Pulmonary artery endothelial cell (primary cell): ENCODE results near the gene C1orf50. TPM values are rescaled to one million over a fixed set of nuclear protein-coding genes. Genes with fewer than 3 reads are reported as not detected.

Experiments used
- DNase-seq: peaks from one replicate; pipeline ENCODE4 v3.0.0-alpha.2; 2011; ENCODE audit warnings: low read depth, low spot score
- total RNA-seq: library from RNA; depleted of rRNA; stranded (reverse); fragments of >200 nt; gene quantifications from 2 replicates; pipeline ENCODE4 v1.2.3, GENCODE V29; 2014

Gene C1orf50
- total RNA-seq, 1 donor from 2014 or later = 2.6 TPM

DNA sequence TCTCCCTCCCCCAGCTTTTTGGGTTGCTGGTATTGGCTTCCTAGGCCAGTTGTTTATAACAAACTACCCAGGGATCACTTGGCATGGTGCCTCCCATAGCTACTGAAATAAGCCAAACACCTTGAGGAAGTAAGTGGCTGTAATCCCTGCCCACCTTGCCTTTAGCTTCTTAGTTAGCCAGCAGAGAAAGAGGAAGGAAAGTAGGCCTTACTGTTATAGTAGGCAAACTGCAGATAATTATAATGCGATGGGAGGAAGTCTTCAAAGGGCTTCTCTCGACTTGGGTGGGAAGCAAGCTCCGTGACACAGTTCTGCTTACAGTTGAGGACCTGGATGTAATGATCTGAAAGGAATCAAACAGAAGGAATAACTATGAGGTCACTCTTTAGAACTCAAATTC is 8.4 kb upstream of the C1orf50 start:
- no peak for DNase-seq

DNA sequence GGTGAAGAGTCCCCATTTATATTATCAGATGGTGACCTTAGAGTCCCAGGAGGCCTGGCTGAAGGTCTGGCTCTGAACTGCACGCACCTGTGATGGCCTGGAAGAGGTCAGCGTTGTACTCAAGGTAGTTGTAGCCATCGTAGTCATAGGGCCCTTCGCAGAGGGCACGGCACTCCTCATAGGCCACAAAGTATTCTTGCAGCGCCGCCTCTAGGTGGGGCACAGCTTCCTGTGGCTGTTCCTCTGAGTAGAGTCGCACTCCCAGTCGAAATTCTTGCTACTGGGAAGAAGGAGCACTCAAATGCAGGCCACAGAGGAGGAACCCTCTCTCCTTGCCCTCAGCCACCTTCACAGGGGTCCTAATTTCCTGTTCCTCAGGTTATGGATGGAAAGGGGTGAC is 7.9 kb upstream of the C1orf50 start:
- no peak for DNase-seq

DNA sequence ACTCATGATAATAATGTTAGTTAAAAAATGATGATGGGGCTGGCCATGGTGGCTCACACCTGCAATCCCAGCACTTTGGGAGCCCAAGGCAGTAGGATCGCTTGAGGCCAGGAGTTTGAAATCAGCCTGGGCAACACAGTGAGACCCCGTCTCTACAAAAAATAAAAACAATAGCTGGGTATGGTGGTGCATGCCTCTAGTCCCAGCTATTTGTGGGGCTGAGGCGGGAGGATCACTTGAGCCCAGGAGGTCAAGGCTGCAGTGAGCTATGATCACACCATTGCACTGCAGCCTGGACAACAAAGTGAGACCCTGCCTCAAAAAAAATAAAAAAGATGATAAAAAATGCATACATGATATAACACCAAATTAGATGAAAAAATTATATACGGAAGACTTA is 5.5 kb upstream of the C1orf50 start:
- no peak for DNase-seq

DNA sequence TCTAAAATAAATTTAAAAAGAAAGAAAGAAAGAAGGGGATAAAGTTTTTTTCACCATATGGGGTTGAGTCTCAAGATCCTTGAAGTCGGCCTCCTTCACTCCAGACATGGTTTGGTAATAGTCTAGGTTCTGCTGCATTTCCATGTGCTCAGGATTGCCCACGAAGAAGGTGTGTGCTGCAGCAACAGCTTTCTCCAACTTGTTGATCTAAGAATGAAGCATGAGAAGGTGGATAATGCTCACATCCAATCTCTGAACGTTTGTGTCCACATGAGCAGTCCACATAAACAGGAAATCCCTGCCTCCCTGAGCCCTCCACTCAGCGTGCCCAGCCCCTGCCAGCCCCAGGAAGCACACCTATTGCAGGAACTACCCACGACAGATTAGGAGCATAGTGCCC is 4.8 kb upstream of the C1orf50 start:
- DNase-seq = no peak

DNA sequence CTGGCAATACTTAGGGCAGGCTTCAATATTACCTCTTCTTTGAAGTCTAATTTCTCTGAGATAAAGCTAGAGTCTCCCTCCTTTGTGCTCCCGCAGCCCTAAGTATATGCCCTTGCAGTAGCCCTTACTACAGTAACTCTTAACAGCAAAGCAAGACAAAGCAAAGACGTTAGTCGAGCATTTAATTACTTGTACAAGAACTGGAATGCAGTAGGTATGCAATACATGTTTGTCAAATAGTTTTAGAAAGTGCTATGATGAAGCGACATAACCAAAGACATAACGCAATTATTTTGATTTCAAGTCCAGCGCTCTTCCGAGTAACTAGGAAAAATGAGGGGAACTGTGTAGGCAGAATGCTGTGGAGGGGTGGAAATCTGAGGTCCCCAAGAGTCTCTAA is 1.8 kb upstream of the C1orf50 start:
- no peak for DNase-seq

DNA sequence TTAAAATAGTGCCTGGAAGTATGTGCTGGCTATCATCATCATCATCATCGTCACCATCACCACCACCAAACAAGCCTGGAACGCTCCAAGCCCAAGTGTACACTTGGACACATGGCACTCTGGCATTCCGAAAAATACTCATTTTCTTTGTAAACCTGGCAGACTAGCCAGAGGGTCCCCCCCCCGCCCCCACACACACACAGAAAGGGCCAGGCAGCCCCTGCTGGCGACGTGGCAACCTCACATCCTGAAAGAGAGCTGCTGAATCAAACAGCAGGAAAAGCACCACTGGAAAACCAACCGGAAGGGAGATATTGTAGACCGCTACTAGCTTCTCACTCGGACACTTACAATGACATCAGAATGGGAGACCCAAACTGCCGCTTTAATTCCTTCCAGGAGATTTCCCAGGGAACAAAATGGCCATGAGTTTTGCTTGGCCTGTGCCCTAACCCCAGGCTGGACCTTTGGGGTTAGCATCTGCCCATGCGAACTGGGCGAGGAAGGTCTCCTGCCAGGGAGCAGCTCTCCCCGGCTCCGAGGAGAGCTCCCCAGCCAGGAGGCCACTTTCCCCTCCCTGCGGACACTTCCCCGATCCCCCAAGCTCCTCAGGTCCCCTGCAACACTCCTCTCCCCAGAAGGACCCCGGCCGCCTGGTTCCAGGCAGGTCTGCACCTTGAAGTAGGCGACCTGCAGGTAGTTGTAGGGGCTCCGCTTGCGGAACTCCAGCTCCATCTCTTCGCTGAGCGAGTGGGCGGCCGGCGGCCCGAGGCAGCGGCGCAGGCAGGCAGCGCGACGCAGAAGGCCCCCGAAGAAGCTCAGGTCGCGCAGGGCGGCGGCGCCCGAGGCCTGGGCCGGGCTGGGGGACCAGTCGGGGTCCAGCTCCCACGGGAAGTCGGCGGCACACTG is 963 bp upstream of the C1orf50 start:
- DNase-seq = peak; percentile 40

DNA sequence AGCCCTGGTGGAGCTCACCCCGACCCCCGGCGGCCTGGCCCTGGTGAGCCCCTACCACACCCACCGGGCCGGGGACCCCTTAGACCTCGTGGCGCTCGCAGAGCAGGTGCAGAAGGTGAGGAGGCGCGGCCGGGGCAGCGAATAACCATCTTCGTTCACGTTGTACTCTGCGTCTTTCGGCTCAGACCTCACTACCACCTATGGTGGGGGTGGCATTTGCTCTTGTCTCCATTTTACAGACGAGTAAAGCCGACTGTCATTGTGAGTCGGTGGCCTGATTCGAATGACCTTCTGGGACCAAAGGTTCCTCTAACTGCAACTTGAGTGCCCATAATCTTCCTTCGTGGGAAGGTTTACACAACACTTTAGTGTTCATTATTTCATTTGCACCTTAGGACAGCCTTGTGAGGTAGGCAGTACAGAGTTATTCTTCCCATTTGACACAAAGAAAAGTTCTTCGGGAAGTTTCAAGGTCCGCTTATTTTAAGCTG is 506 bp downstream of the C1orf50 start:
- DNase-seq = no peak

DNA sequence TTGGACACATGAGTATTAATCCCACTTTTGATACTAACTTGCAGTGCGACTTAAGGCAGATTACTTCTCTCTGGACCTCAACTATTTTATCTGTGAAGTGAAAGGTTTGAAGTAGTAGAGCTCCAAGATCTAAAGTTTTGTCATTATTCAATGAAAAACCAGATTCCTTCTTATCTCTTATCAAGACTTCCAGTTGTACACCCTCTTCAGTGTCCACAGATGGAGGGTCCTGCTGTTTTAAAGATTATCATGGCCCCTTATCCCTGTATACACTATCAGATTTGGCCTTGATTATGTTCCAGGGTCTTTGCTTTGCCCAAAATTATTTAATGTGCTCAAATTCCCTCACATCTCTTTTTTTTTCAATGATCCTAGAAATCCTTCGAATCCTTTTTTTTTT is 1.1 kb downstream of the C1orf50 start:
- DNase-seq = no peak

DNA sequence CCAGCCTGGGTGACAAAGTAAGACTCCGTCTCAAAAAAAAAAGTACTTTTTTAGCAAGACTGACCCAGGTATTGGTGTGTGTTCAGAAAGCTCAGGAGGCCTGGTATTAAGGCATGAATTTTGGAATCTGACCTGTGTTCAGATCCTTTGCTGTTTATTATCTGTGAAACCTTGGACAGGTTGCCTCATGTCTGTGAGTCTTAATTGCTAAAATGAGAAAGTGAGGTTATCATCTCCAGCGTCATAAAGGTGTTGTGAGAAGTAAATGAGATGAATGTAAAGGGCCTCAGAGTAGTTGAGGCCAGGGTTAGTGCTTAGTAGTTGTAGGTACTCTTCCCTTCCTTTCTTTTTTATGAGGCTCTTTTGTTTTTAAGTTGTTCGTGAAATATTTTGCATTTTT is 2.8 kb downstream of the C1orf50 start:
- no peak for DNase-seq

DNA sequence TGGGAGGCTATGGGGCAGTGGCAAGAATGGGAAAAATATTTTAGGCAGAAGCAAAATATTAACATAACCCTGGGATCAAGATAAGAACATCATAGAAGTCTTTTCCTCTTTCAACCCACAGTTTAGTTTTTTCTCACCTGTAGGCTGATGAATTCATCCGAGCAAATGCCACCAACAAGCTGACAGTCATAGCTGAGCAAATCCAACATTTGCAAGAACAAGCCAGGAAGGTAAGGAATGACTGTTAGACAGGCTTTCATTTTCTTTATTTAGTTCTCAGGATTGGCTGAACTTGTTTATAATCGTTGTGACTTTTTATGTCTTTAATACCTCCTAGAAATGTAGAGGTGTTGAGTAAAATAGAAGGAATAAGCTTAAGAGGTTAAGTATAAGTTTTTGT is 6.4 kb downstream of the C1orf50 start:
- DNase-seq = no peak

DNA sequence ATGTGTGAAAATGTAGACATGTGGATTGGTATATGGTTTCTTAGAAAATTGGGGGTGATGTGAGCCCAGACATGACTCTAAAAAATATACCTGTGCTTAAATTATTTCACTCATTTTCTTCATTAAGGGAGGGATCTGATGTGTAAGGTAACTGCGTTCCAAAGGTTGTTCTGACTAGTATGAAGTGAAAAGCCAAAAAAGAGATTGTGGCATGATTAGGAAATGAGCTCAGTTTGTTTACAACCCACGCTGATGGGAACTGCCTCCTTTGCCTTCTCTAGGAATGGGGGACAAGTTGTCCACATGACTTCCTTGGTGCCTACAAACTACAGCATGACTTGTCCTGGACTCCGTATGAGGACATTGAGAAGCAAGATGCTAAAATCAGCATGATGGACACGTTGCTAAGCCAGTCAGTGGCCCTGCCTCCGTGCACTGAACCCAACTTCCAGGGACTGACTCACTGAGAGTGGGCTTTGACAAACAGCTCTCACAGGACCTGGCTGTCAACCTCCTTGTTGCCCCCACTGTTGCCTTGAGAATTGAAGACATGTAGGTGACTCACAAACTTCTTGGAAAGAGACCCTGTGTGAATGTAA is 8.0 kb downstream of the C1orf50 start:
- no peak for DNase-seq

DNA sequence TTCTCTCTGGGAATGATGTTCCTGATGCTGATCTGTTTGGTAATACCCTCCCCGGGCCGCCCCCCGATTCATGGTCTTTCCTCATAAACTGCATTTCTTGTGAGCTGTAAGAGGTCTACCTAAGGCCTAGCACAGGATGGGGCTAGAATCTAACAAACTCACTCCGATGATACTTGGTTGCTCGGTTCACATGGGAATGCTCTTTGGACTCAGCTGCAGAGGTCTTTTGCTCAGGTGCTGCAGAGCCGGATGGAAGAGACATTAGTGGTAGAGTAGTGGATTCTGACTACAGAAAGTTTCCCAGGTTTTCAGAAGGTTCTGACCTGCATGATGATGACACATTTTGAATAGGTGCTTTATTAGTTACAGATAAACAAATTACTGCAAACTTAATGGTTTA is 9.5 kb downstream of the C1orf50 start:
- DNase-seq = no peak

DNA sequence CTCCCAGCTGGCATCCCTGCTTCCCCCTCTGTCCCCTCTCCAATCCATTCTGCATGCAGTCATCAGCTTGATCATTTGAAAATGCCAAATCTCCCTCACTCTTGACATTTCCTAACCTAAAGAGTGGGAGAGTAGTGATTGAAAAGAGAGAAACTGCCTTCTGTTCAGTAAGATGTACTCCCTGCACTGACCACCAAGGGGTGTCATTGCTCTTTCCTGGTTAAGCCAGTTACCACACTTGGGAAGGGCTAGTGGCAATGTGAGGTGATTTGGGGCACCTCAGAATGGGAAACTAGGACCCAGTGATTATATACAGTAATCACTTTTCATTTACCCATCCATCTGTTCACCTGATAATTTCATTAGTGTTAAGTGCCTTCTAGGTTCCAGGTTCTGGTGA is 10.8 kb downstream of the C1orf50 start:
- no peak for DNase-seq

DNA sequence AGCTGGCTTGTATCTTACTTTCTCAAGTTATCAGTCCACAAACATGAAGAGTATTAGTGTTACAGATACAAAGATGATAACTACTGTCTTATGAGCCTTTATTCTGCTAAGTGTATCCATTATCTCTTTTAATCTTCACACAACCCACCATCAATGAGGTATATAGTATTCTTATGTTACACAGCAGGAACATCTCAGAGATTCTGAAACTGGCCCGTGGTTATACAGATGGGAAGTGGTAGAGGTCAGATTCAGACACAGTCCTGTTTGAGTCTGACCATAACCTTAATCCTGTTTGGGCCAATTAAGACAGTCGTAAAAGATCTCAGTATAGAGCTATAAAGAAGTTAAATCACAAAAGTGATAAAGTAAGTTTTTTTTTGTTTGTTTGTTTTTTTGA is 12.7 kb downstream of the C1orf50 start:
- no peak for DNase-seq

DNA sequence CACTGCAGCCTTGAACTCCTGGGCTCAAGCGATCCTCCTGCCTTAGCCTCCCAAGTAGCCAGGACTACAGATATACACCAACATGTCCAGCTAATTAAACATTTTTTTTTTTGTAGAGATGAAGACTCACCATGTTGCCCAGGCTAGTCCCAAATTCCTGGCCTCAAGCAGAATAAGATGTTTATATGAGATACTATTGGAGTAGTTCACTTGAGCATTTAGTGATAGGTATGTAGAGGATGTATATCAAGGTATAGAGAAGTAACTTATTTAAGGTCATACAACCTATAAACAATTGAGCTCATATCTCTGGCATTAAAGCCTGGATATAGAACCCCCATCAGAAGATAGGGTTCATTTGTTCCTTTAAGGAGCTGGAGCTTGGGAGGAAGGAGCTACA is 13.1 kb downstream of the C1orf50 start:
- no peak for DNase-seq

DNA sequence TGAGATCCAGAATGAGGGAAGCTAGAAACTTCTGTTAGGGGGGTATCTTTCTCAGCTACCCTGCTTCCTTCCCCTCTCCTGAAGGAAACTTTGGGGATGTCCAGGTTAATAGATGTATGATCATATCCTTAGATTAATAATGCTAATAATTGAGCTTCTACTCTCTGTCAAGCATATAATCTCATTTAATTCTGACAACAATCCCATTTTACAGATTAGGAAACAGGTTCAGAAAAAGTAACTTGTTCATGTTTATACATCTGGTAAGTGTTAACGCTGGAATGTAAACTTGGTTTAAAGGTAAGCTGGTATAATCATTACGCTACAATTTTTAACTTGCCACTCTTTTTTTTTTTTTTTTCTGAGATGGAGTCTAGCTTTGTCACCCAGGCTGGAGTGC is 16.0 kb downstream of the C1orf50 start:
- no peak for DNase-seq

DNA sequence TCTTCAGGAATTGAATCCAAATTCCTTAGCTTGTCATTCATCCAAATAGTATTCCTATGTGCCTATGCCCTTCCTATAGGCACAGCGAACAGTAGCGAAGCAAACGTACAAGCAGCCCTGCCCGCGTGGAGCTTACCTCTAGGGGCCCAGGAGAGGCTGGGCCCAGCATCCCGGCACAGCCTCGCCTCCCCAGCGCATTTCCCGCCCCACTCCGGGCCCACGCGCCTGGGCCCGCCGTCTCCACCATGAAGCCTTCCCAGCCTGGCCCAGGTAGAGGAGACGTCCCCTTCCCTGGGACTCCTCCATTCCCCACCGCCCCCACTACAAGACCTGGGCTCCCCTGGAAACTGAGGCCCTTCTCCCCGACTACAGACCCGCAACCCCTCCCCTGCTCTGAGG is 17.5 kb downstream of the C1orf50 start:
- no peak for DNase-seq

DNA sequence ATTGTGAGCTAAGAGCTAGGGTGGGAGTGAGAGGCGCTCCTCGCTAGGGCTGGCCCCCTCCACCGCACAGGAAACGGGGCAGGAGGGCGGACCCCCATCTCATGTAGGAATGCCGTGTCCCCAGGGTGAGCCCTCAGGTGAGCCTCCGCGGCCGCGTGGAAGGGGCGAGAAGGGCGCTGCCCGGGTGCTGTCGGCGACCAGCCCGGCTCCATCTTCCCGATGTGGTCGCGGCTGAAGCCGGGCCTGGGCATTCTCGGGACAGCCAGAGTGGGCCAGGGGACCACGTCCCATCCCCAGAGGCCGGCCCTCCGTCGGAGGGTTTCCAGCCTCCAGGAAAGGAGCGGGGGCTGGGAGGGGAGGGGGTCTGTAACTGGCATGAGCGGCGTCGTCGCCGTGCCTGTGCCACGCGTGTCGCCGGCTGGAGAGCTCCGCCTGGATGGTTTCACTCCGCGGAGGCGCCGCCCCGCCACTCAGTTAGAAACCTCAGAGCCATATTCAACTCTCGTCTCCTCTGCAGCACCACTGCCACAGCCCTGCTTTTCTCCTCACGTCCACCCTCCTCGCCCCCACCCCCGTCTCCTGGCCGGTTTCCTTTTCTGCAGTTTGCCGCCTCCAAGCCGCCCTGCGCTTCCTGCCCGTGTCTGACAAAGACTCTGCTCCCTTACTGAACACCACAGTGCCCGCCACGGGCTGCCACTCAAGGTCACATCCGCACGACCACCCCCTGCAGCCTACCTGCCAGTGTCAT is 18.1 kb downstream of the C1orf50 start, which contains the start of gene TMEM269:
TSS of gene TMEM269 (plus strand) at position 46 of the 748 bp plus-strand sequence. CDS start 4,903 bp downstream, outside the sequence.
- DNase-seq = no peak

DNA sequence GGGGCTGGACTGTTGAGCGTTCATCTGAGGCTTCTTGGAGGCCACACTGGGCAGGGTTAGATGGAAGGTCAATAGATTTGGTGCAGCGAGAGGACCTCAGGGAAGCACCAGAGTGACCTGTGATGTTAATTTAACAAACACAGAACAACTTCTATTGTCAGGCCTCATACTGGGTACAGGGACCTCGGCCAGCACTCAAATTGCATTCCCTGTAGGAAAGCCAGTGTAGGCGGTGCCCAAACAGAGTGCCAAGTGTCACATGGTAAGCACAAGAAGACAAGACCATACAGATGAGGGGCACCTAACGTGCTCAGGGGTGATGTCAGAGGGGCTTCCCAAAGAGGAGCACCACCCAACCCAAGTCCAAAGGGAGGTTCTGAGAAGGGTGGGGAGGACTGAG is 19.0 kb downstream of the C1orf50 start:
- no peak for DNase-seq

DNA sequence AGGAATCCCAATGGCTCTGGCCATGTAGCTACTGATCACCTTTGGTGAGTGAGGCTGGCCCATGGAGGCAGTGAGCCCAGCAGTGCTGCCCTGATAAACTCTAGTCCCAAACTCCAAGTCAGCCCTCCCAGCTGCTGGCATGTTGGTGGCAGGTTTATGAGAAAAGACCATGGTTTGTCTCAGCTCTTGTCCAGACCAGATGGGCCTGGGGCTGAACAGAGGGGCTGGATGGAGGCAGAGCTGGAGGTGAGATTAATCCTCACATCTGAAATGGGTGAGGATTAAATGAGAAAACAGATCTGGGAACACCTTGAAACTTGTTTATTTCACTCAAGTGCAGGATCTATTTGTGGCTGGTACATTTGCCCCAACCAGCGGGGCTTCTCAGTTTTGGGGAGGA is 21.0 kb downstream of the C1orf50 start:
- no peak for DNase-seq

DNA sequence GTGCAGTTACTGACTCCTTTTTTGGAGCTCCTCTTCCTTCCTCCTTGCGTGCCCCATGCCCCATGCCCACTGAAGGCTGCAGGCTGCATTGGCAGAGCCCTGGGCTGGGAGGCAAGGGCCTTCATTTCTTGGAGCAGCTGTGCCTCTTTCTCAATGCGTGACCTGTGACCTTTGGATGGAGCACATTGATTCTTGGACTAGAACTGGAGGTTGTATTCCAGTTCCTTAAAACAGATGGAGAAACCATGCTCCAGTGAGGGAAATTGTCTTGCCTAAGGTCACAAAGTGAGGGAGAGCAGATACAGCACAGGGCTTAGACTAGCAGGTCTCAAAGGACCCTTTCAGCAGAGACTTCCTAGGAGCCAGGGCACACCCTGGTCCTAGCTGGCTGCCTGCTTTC is 26.8 kb downstream of the C1orf50 start:
- no peak for DNase-seq

DNA sequence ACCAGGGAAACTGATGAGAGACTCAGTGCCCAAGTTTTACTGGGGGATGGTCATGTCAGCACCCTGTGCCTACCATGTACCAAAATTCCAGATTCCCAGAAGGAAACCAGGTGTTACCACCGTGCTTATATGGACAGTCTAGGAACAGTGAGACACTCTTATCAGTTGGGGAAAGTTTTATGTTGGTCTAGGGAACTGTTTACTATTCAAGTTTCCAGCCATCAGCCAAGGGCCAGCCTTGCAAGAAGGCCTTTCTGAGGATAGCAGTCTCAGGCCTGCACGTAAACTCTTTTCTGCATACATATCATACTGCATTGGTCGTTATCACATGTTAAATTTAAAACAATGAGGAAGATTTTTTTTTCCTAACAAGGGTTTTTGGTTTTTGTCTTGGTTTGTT is 30.4 kb downstream of the C1orf50 start:
- no peak for DNase-seq
